Tibial nerve (tissue), 4 donors: ENCODE measurements around the gene FSTL4.

ENCODE experiments used
- CTCF ChIP-seq, 5 experiments: fragments of 200-600 bp in 3 of 5; fragments of 450-650 bp in 2 of 5; sonication (generic) in 3 of 5; IDR thresholded peaks; one replicate each; pipeline ENCODE4 v1.5.1; 2016 to 2019; ENCODE audit warnings: antibody characterized with exemption in 5 of 5, mild to moderate bottlenecking in 3 of 5, moderate library complexity in 2 of 5
- EP300 ChIP-seq, 2 donors: sonication (generic); formaldehyde crosslinking; IDR thresholded peaks; one replicate each; pipeline ENCODE4 v1.6.1; 2017; ENCODE audit warnings: antibody characterized with exemption in 2 of 2, mild to moderate bottlenecking in 1 of 2

- no peak for TF ChIP-seq CTCF (IDR thresholded peaks at IDR 0.05)
- TF ChIP-seq EP300 (IDR thresholded peaks at IDR 0.05), result no peak
These were observed 326.7 kb downstream of the FSTL4 start for GRCh38 chr5:133285583-133286021.
